SK-N-SH treated with all-trans-retinoic acid at 6 μM for 48 hours (cell line): ENCODE data around the gene AIG1.
A peak's percentile ranks its signal among the peaks of the same experiment; 100 is the strongest.

Experiments
- ATAC-seq: fragments of 200-7000 bp; cut with Tn5 transposase; 3 replicates; pipeline ENCODE4 v1.9.1; 2020; ENCODE audit warnings: mild to moderate bottlenecking, moderate library complexity
- ARNTL ChIP-seq: fragments of 450-650 bp; formaldehyde crosslinking; IDR thresholded peaks from 2 replicates; pipeline ENCODE4 v1.5.0; 2020; ENCODE audit warnings: low read depth, mild to moderate bottlenecking, moderate library complexity, borderline replicate concordance
- BACH2 ChIP-seq: fragments of 250-450 bp; sonication (Bioruptor Pico); IDR thresholded peaks from 2 replicates; pipeline ENCODE4 v1.9.0; 2021; ENCODE audit warnings: mild to moderate bottlenecking, borderline replicate concordance
- CSDC2 ChIP-seq: fragments of 250-450 bp; sonication (Bioruptor Pico); IDR thresholded peaks from 2 replicates; pipeline ENCODE4 v1.5.0; 2020; ENCODE audit warnings: mild to moderate bottlenecking, moderate library complexity
- ESRRG ChIP-seq: fragments of 250-450 bp; sonication (Bioruptor Pico); IDR thresholded peaks from 2 replicates; pipeline ENCODE4 v1.6.1; 2021; ENCODE audit warnings: mild to moderate bottlenecking
- GLIS3 ChIP-seq: fragments of 250-450 bp; sonication (Bioruptor Pico); IDR thresholded peaks from 2 replicates; pipeline ENCODE4 v1.5.0; 2020; ENCODE audit warnings: mild to moderate bottlenecking, moderate library complexity
- ISL1 ChIP-seq: fragments of 250-450 bp; sonication (Bioruptor Pico); IDR thresholded peaks from 2 replicates; pipeline ENCODE4 v2.1.2; 2022; ENCODE audit warnings: mild to moderate bottlenecking, moderate library complexity
- OSR1 ChIP-seq: fragments of 250-450 bp; sonication (Bioruptor Pico); IDR thresholded peaks from 2 replicates; pipeline ENCODE4 v1.8.0; 2022; ENCODE audit warnings: moderate library complexity, mild to moderate bottlenecking, inconsistent platforms
- POU6F1 ChIP-seq: fragments of 250-450 bp; sonication (Bioruptor Pico); IDR thresholded peaks from 2 replicates; pipeline ENCODE4 v1.8.0; 2021; ENCODE audit warnings: low read depth, mild to moderate bottlenecking, moderate library complexity, borderline replicate concordance
- PPARA ChIP-seq: fragments of 250-450 bp; sonication (Bioruptor Pico); IDR thresholded peaks from 2 replicates; pipeline ENCODE4 v1.5.0; 2020; ENCODE audit warnings: mild to moderate bottlenecking, borderline replicate concordance
- RARB ChIP-seq: fragments of 250-450 bp; sonication (Bioruptor Pico); IDR thresholded peaks from 2 replicates; pipeline ENCODE4 v1.8.0; 2021; ENCODE audit warnings: mild to moderate bottlenecking, moderate library complexity
- SNAI2 ChIP-seq: fragments of 250-450 bp; sonication (Bioruptor Pico); IDR thresholded peaks from 2 replicates; pipeline ENCODE4 v1.5.0; 2020; ENCODE audit warnings: mild to moderate bottlenecking, moderate library complexity
- TCF4 ChIP-seq: fragments of 250-450 bp; sonication (Bioruptor Pico); IDR thresholded peaks from 2 replicates; pipeline ENCODE4 v1.8.0; 2021; ENCODE audit warnings: mild to moderate bottlenecking, moderate library complexity, borderline replicate concordance
- TOX ChIP-seq: fragments of 250-450 bp; sonication (Bioruptor Pico); IDR thresholded peaks from 2 replicates; pipeline ENCODE4 v1.8.0; 2021; ENCODE audit warnings: mild to moderate bottlenecking, moderate library complexity, borderline replicate concordance
- TSHZ2 ChIP-seq: fragments of 250-450 bp; sonication (Bioruptor Pico); IDR thresholded peaks from 2 replicates; pipeline ENCODE4 v1.5.0; 2020; ENCODE audit warnings: mild to moderate bottlenecking, moderate library complexity
- ZC3H10 ChIP-seq: fragments of 250-450 bp; sonication (Bioruptor Pico); IDR thresholded peaks from 2 replicates; pipeline ENCODE4 v1.5.1; 2021; ENCODE audit warnings: mild to moderate bottlenecking, moderate library complexity
- ZFP3 ChIP-seq: fragments of 250-450 bp; sonication (Bioruptor Pico); IDR thresholded peaks from 2 replicates; pipeline ENCODE4 v1.5.0; 2020; ENCODE audit warnings: mild to moderate bottlenecking, moderate library complexity
- ZFP30 ChIP-seq: fragments of 450-650 bp; formaldehyde crosslinking; IDR thresholded peaks from 2 replicates; pipeline ENCODE4 v1.5.0; 2022; ENCODE audit warnings: mild to moderate bottlenecking, moderate library complexity
- ZNF565 ChIP-seq: fragments of 450-650 bp; formaldehyde crosslinking; conservative IDR thresholded peaks from 2 replicates; pipeline ENCODE4 v1.5.0; 2020; ENCODE audit warnings: low read depth, mild to moderate bottlenecking, moderate library complexity
- ZNF8 ChIP-seq: fragments of 450-650 bp; formaldehyde crosslinking; IDR thresholded peaks from 2 replicates; pipeline ENCODE4 v1.5.0; 2020; ENCODE audit warnings: mild to moderate bottlenecking, moderate library complexity
- TF ChIP-seq, protein P1 (sequence below): fragments of 250-450 bp; sonication (Bioruptor Pico); IDR thresholded peaks from 2 replicates; pipeline ENCODE4 v1.5.1; 2021; ENCODE audit warnings: mild to moderate bottlenecking, moderate library complexity
- TF ChIP-seq, protein P2 (sequence below): fragments of 250-450 bp; sonication (Bioruptor Pico); IDR thresholded peaks from 2 replicates; pipeline ENCODE4 v1.8.0; 2020; ENCODE audit warnings: mild to moderate bottlenecking, moderate library complexity, borderline replicate concordance

AIG1 gene

GRCh38 chr6:143267760-143268159 lies 207.1 kb downstream of the AIG1 start (continued):
- no peak for TF ChIP-seq CSDC2 (CRISPR knock-in tag)

- TF ChIP-seq GLIS3 (CRISPR knock-in tag) (no peak), ZFP30 (CRISPR knock-in tag) (no peak), PPARA (CRISPR knock-in tag) (no peak)
- no peak for ATAC-seq
Measured at GRCh38 chr6:143268439-143268838, 207.8 kb downstream of the AIG1 start.

DNA sequence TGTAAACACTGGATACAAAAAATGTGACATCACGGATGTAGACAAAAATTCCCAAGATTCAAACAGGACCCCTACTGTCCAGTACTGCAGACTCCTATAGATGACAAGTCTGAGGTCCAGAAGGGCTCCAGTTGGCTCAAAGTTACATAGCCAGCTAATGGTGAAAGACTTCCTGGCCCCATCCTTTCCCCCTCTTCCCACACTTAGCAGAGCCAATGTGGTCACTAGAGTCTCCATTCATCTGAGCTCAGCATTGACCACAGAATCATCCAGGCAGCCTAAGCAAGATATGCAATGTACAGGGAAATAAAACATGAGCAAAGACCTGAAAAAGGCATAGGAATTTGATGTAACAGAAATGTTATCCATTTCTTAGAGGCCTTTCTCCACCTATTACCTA lies 209.3 kb downstream of the AIG1 start:
- no peak for TF ChIP-seq TSHZ2 (CRISPR knock-in tag)
- no peak for TF ChIP-seq ZNF8 (CRISPR knock-in tag)
- no peak for TF ChIP-seq GLIS3 (CRISPR knock-in tag)
- no peak for TF ChIP-seq TOX
- no peak for TF ChIP-seq OSR1 (CRISPR knock-in tag)
- TF ChIP-seq TCF4 (CRISPR knock-in tag): no peak
- no peak for TF ChIP-seq ZNF565
- TF ChIP-seq POU6F1 (CRISPR knock-in tag): no peak
- no peak for TF ChIP-seq ISL1
- TF ChIP-seq ARNTL (CRISPR knock-in tag): no peak
- no peak for TF ChIP-seq CSDC2 (CRISPR knock-in tag)
- TF ChIP-seq, protein P1, sequence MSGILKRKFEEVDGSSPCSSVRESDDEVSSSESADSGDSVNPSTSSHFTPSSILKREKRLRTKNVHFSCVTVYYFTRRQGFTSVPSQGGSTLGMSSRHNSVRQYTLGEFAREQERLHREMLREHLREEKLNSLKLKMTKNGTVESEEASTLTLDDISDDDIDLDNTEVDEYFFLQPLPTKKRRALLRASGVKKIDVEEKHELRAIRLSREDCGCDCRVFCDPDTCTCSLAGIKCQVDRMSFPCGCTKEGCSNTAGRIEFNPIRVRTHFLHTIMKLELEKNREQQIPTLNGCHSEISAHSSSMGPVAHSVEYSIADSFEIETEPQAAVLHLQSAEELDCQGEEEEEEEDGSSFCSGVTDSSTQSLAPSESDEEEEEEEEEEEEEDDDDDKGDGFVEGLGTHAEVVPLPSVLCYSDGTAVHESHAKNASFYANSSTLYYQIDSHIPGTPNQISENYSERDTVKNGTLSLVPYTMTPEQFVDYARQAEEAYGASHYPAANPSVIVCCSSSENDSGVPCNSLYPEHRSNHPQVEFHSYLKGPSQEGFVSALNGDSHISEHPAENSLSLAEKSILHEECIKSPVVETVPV (CRISPR knock-in tag): no peak
- no peak for TF ChIP-seq RARB (CRISPR knock-in tag)
- no peak for TF ChIP-seq ZC3H10 (CRISPR knock-in tag)
- no peak for TF ChIP-seq ZFP3
- no peak for TF ChIP-seq PPARA (CRISPR knock-in tag)
- no peak for TF ChIP-seq SNAI2 (CRISPR knock-in tag)
- TF ChIP-seq, protein P2, sequence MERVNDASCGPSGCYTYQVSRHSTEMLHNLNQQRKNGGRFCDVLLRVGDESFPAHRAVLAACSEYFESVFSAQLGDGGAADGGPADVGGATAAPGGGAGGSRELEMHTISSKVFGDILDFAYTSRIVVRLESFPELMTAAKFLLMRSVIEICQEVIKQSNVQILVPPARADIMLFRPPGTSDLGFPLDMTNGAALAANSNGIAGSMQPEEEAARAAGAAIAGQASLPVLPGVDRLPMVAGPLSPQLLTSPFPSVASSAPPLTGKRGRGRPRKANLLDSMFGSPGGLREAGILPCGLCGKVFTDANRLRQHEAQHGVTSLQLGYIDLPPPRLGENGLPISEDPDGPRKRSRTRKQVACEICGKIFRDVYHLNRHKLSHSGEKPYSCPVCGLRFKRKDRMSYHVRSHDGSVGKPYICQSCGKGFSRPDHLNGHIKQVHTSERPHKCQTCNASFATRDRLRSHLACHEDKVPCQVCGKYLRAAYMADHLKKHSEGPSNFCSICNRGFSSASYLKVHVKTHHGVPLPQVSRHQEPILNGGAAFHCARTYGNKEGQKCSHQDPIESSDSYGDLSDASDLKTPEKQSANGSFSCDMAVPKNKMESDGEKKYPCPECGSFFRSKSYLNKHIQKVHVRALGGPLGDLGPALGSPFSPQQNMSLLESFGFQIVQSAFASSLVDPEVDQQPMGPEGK (CRISPR knock-in tag): no peak
- TF ChIP-seq ZFP30 (CRISPR knock-in tag): no peak
- TF ChIP-seq ESRRG (CRISPR knock-in tag): no peak
- ATAC-seq: peak; percentile 45

- peak; percentile 92 for ATAC-seq
- TF ChIP-seq RARB (CRISPR knock-in tag) (no peak), TSHZ2 (CRISPR knock-in tag) (peak; percentile 84), ZFP3 (no peak), ZC3H10 (CRISPR knock-in tag) (peak; percentile 89), TCF4 (CRISPR knock-in tag) (peak; percentile 75; the same call in 1 of the 2 replicates), ZNF8 (CRISPR knock-in tag) (no peak), ISL1 (peak; percentile 96), ZNF565 (no peak), BACH2 (CRISPR knock-in tag) (no peak)
- TF ChIP-seq, protein P1 (CRISPR knock-in tag): no peak
- TF ChIP-seq, protein P2 (CRISPR knock-in tag): 0 out of 2 replicates have a peak, but pooled peaks have one; percentile 23
Measured at GRCh38 chr6:143271024-143271423, 210.3 kb downstream of the AIG1 start.
